ENCODE results near the gene KIF26A. TPM values are rescaled to one million over a fixed set of nuclear protein-coding genes. Genes with fewer than 3 reads are reported as not detected.
A peak's percentile ranks its signal among the peaks of the same experiment; 100 is the strongest.

Gene KIF26A
- total RNA-seq, 1 donor from 2014 or later: 0.60 TPM

DNA sequence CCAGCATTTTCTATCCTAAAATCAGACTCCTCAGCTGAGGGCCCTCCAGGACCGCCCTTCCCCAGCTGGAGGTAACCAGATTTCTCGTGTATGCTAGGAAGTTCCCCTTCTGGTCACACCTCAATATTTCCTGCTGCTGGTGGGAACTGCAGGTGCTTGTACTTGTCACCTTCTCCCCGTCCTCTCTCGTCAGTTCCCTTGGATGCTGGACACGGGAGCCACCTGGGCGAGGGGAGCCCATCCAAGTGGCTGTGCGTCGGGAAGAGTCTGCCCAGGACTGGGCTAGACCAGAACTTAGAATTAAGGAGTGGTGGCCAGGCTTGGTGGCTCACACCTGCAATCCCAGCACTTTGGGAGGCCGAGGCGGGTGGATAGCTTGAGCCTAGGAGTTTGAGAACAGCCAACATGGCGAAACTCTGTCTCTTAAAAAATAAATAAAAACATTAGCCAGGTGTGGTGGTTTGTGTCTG, 23.2 kb upstream of the KIF26A start:
- Mint-ChIP-seq H3K27ac (ENCODE audit: unreplicated experiment) (no peak overlapping the region), H3K4me3 (ENCODE audit: unreplicated experiment) (no peak overlapping the region)
- TF ChIP-seq, protein P1, sequence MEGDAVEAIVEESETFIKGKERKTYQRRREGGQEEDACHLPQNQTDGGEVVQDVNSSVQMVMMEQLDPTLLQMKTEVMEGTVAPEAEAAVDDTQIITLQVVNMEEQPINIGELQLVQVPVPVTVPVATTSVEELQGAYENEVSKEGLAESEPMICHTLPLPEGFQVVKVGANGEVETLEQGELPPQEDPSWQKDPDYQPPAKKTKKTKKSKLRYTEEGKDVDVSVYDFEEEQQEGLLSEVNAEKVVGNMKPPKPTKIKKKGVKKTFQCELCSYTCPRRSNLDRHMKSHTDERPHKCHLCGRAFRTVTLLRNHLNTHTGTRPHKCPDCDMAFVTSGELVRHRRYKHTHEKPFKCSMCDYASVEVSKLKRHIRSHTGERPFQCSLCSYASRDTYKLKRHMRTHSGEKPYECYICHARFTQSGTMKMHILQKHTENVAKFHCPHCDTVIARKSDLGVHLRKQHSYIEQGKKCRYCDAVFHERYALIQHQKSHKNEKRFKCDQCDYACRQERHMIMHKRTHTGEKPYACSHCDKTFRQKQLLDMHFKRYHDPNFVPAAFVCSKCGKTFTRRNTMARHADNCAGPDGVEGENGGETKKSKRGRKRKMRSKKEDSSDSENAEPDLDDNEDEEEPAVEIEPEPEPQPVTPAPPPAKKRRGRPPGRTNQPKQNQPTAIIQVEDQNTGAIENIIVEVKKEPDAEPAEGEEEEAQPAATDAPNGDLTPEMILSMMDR (IDR thresholded peaks at IDR 0.05): no peak

DNA sequence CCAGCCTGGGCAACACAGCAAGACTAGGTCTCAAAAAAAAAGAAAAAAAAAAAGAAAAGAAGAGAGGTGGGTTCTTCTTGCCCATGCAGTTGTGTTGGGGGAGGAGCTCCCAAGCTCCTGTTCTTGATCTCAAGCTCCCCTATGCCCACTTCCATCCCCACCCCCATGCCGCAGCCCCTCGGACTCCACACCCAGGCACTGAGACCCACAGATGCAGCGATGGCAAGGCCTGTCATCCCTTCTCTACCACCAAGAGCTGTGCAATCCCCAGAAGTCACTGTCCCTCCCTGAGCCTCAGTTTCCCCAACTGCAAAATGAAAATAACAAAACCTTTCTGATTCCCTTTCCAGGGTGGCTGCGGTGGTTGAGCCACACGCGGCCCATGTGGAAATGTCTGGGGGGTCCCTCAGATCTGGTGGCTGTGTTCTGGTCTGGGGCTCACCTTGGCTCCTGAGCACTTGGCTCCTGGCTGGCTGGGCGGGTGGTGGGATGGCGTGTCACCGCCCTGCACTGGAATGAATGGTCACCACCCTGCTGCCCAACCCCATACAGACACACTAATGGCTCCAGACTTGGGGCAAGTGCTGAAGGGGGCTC, 22.6 kb upstream of the KIF26A start:
- peak; percentile 62 for DNase-seq (ENCODE audit: low spot score)
- no peaks in the 10 kb centered on the region for H3K9me3 Mint-ChIP-seq (ENCODE audit: low read depth)
- TF ChIP-seq, protein P1 (IDR thresholded peaks at IDR 0.05): no peak
- H3K36me3 Mint-ChIP-seq (ENCODE audit: low read depth): no peaks in the 10 kb centered on the region
- no peak overlapping the region for H3K4me3 Mint-ChIP-seq (ENCODE audit: unreplicated experiment)
- no peaks in the 10 kb centered on the region for H3K4me1 Mint-ChIP-seq (ENCODE audit: low read depth)
- no peak overlapping the region for H3K27ac Mint-ChIP-seq (ENCODE audit: unreplicated experiment)
- peaks cover 37% of the 10 kb centered on the region for H3K27me3 Mint-ChIP-seq (ENCODE audit: low read depth)

More for the DNA sequence above, 23.2 kb upstream of the KIF26A start:
- H3K9me3 Mint-ChIP-seq (ENCODE audit: low read depth): no peaks in the 10 kb centered on the region
- peak; percentile 44 for DNase-seq (ENCODE audit: low spot score)
- no peaks in the 10 kb centered on the region for H3K4me1 Mint-ChIP-seq (ENCODE audit: low read depth)
- H3K27me3 Mint-ChIP-seq (ENCODE audit: low read depth): peaks cover 31% of the 10 kb centered on the region
- H3K36me3 Mint-ChIP-seq (ENCODE audit: low read depth): no peaks in the 10 kb centered on the region

DNA sequence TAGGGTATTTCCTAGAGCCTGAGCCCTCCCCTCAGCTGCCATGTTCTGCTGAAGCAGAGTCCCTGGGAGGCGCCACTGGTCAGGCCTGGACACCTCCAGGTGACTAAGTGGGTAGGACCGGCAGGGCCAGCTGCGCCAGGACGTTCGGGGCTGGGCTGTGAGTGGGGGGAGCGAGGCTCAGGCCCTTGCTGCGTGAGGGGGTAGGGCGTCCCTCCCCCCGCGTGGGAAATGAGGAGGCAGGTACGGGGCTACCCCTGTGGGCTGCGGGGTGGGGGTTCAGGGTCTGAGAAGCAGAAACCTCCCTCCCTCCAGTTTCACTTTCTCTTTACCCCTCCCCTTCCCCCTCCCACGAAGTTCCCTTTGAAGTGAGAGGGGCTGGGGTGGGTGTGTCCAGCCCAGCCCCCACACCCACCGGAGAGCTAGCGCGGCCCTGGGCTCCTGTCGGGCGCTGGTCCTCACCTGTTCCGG, 22.1 kb upstream of the KIF26A start:
- Mint-ChIP-seq H3K4me1 (ENCODE audit: low read depth) (no peaks in the 10 kb centered on the region), H3K36me3 (ENCODE audit: low read depth) (no peaks in the 10 kb centered on the region), H3K27me3 (ENCODE audit: low read depth) (peaks cover 42% of the 10 kb centered on the region), H3K4me3 (ENCODE audit: unreplicated experiment) (no peak overlapping the region), H3K27ac (ENCODE audit: unreplicated experiment) (no peak overlapping the region), H3K9me3 (ENCODE audit: low read depth) (peaks cover 2% of the 10 kb centered on the region)
- TF ChIP-seq, protein P1 (IDR thresholded peaks at IDR 0.05): no peak
- peak; percentile 82 for DNase-seq (ENCODE audit: low spot score)

DNA sequence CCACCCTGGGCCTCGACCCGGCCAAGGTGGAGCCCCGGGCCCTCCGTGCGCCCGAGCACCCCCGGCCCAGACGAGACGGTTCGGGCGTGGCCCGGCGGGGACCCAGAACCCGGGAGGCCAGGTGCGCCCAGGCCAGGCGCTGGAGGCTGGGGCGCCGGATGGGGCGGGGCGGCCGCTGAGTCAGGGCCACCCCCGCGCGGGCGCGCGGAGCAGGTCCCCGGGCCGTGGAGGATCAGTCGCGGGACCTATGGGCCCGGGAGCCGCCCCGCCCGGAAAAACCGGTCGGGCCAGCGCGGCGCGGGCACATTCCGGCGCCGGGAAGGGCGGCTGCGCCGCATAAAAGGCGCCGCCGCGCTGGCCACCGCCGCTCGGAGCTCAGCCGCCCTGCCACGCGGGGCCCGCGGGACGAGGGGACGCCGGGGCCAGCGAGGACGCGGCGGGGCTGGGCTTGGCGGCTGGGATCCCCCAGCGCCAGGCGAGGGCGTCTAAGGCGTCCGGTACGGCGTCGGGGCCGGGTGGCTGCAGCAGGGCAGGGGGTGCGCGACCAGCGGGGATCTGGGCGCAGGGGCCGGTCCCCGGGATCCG, 21.5 kb upstream of the KIF26A start:
- DNase-seq (ENCODE audit: low spot score): peak; percentile 74
- peaks cover 45% of the 10 kb centered on the region for H3K27me3 Mint-ChIP-seq (ENCODE audit: low read depth)
- H3K4me3 Mint-ChIP-seq (ENCODE audit: unreplicated experiment): no peak overlapping the region
- no peaks in the 10 kb centered on the region for H3K36me3 Mint-ChIP-seq (ENCODE audit: low read depth)
- H3K27ac Mint-ChIP-seq (ENCODE audit: unreplicated experiment): no peak overlapping the region
- TF ChIP-seq, protein P1 (IDR thresholded peaks at IDR 0.05): no peak
- H3K4me1 Mint-ChIP-seq (ENCODE audit: low read depth): no peaks in the 10 kb centered on the region
- H3K9me3 Mint-ChIP-seq (ENCODE audit: low read depth): peaks cover 4% of the 10 kb centered on the region

DNA sequence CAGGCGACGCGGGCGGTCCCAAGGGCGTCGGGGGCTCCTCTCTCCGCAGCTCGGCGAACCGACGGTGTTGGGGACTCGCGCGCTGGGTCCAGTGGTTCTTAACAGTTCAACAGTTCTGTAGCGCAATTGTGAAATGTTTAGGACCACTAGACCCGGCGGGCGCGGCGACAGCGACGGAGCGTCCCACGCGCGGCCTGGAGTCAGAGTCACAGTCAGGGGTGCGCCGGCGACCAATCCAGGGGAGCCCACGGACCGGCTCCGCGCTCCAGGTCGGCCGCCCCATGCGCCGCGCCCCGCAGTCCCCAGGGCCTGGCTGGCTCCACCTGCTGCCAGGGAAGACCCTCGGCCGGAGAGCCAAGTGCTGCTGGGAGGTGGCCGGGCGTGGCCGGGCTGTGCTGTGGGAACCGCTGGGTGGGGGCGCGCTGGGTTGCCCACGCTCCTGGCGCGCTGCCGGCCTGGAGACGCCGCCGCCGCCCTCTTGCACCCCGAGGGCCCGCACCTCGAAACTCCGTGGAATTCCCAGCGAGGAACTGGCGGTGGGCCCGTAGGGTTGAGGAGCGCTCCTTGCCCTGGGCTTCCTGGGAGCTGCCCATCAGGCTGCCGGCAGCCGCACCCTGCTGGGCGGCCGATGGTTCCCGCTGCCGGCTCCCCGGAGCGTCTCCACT, 20.9 kb upstream of the KIF26A start:
- DNase-seq (ENCODE audit: low spot score): peak; percentile 72
- Mint-ChIP-seq H3K27ac (ENCODE audit: unreplicated experiment) (no peak overlapping the region), H3K36me3 (ENCODE audit: low read depth) (no peaks in the 10 kb centered on the region), H3K27me3 (ENCODE audit: low read depth) (peaks cover 45% of the 10 kb centered on the region), H3K9me3 (ENCODE audit: low read depth) (peaks cover 4% of the 10 kb centered on the region), H3K4me3 (ENCODE audit: unreplicated experiment) (no peak overlapping the region), H3K4me1 (ENCODE audit: low read depth) (no peaks in the 10 kb centered on the region)
- TF ChIP-seq, protein P1 (IDR thresholded peaks at IDR 0.05): no peak
